HEK293T (cell line): ENCODE results near the gene TMEM135.

ENCODE experiments used
- CTCF ChIA-PET: fragments of 350-600 bp; formaldehyde crosslinking; extraction: SDS; loops from one replicate; lab custom pipeline; 2021; ENCODE audit warnings: antibody characterized with exemption, inconsistent platforms; lab: Yijun Ruan, JAX
- POLR2A ChIA-PET: fragments of 350-600 bp; formaldehyde crosslinking; extraction: SDS; loops from one replicate; lab custom pipeline; 2020; ENCODE audit warnings: antibody characterized with exemption, inconsistent platforms; lab: Yijun Ruan, JAX
- DNase-seq: peaks from one replicate; pipeline ENCODE4 v3.0.0; 2012; ENCODE audit warnings: mixed read lengths; ENCODE audit errors: extremely low spot score
- ARNT ChIP-seq: fragments of 450-650 bp; IDR thresholded peaks from 2 replicates; pipeline ENCODE4 v1.6.1; 2017; ENCODE audit warnings: mild to moderate bottlenecking
- BHLHE40 ChIP-seq: fragments of 450-650 bp; IDR thresholded peaks from 2 replicates; pipeline ENCODE4 v1.6.1; 2016; ENCODE audit warnings: mild to moderate bottlenecking, moderate library complexity, borderline replicate concordance
- CTBP1 ChIP-seq: fragments of 450-650 bp; IDR thresholded peaks from 2 replicates; pipeline ENCODE4 v1.6.1; 2016; ENCODE audit warnings: borderline replicate concordance
- ELF4 ChIP-seq: fragments of 450-650 bp; IDR thresholded peaks from 2 replicates; pipeline ENCODE4 v1.6.1; 2017; ENCODE audit warnings: antibody characterized with exemption
- FOXA1 ChIP-seq: fragments of 450-650 bp; IDR thresholded peaks from 2 replicates; pipeline ENCODE4 v1.6.1; 2016; ENCODE audit warnings: mild to moderate bottlenecking
- FOXK2 ChIP-seq: fragments of 450-650 bp; IDR thresholded peaks from 2 replicates; pipeline ENCODE4 v1.6.1; 2016; ENCODE audit warnings: mild to moderate bottlenecking
- FOXM1 ChIP-seq: fragments of 450-650 bp; IDR thresholded peaks from 2 replicates; pipeline ENCODE4 v1.6.1; 2017; ENCODE audit warnings: mild to moderate bottlenecking, borderline replicate concordance
- HDGF ChIP-seq: fragments of 450-650 bp; IDR thresholded peaks from 2 replicates; pipeline ENCODE4 v1.6.1; 2017; ENCODE audit warnings: antibody characterized with exemption, borderline replicate concordance
- L3MBTL2 ChIP-seq: fragments of 450-650 bp; conservative IDR thresholded peaks from 2 replicates; pipeline ENCODE4 v1.6.1; 2016; ENCODE audit warnings: mild to moderate bottlenecking
- LEF1 ChIP-seq: fragments of 450-650 bp; IDR thresholded peaks from 2 replicates; pipeline ENCODE4 v1.6.1; 2017; ENCODE audit warnings: mild to moderate bottlenecking, borderline replicate concordance
- NFRKB ChIP-seq: fragments of 450-650 bp; IDR thresholded peaks from 2 replicates; pipeline ENCODE4 v1.6.1; 2016; ENCODE audit warnings: mild to moderate bottlenecking, moderate library complexity
- PKNOX1 ChIP-seq: fragments of 450-650 bp; IDR thresholded peaks from 2 replicates; pipeline ENCODE4 v1.6.1; 2016
- SP1 ChIP-seq: fragments of 450-650 bp; IDR thresholded peaks from 2 replicates; pipeline ENCODE4 v1.6.1; 2017
- SUZ12 ChIP-seq: fragments of 450-650 bp; IDR thresholded peaks from 2 replicates; pipeline ENCODE4 v1.6.1; 2016; ENCODE audit warnings: mild to moderate bottlenecking
- TARDBP ChIP-seq: fragments of 450-650 bp; IDR thresholded peaks from 2 replicates; pipeline ENCODE4 v1.6.1; 2016
- ZNF384 ChIP-seq: fragments of 450-650 bp; IDR thresholded peaks from 2 replicates; pipeline ENCODE4 v1.6.1; 2016

The TMEM135 gene

GRCh38 chr11:87201376-87201775, 163.6 kb downstream of the TMEM135 start:
- POLR2A ChIA-PET, result no interaction called here
- no peak for TF ChIP-seq FOXM1
- TF ChIP-seq SP1, result no peak
- TF ChIP-seq SUZ12, result no peak
- TF ChIP-seq BHLHE40, result no peak
- TF ChIP-seq HDGF, result no peak
- TF ChIP-seq L3MBTL2, result no peak
- no peak for TF ChIP-seq PKNOX1
- TF ChIP-seq ARNT, result no peak
- no peak for TF ChIP-seq TARDBP
- no peak for TF ChIP-seq ELF4
- TF ChIP-seq FOXA1, result no peak
- CTCF ChIA-PET, result no interaction called here
- no peak for DNase-seq

DNA sequence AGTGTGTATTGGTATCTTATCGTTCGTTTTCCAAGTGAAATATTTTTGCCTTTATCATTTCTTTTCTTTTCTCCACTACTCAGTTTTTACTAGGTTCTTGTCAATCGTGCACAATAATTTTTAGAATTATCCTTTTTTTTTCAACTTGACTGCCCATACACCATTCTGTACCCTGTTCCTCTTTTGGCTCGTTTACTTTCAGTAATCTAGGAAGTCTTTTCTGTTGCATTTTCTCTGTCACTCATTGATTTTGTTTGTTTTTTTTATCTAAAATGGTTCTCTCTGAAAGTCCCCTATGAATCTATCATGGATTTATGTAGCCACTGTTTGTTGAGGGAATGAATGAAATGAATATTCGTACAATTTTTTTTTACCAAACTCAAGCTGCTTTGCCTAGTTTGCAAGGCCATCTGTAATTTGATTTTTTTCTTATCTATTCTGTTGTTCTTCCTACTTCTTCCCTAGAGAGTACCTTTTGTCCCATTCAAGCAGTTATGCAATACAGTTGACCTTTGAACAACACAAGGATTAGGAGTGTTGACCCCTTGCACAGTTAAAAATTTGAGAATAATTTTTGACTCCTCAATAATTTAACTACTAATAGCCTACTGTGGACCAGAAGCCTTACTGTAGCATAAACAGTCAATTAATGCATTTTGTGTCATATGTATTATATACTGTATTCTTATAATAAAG, 166.3 kb downstream of the TMEM135 start:
- DNase-seq, result no peak
- ChIA-PET POLR2A (interaction anchor here (0.6 kb wide), 1 partner anchor 1073 kb away, joined by 3 read pairs; no protein-coding TSS in a partner anchor), CTCF (no interaction called here)
- TF ChIP-seq LEF1, result no peak
- TF ChIP-seq FOXA1, result no peak
- TF ChIP-seq SUZ12, result no peak
- TF ChIP-seq SP1, result no peak
- TF ChIP-seq FOXK2, result no peak
- no peak for TF ChIP-seq NFRKB
- TF ChIP-seq L3MBTL2, result no peak
- no peak for TF ChIP-seq CTBP1
- TF ChIP-seq HDGF, result no peak
- no peak for TF ChIP-seq ELF4
- TF ChIP-seq BHLHE40, result no peak

DNA sequence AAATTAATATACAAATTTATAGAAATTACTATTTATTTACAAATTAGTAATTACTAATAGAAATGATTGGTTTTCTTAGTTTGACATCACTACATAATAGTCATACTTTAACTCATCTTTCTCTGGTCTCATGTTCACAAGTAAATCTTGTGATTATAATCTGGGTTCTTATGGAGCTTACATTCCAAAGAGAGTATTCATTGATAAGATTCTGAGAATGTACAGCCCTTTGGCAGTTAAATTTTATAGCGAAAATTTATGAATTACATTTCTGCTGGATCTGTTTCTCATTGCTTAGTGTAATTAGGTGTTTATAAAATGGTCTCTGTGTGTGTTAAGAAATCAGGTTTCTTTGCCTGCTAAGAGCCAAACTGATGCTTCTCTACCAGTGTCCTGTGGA, 175.2 kb downstream of the TMEM135 start:
- CTCF ChIA-PET, result no interaction called here
- TF ChIP-seq CTBP1 (no peak), SUZ12 (no peak), PKNOX1 (no peak), FOXK2 (no peak), ARNT (no peak), FOXM1 (no peak), LEF1 (no peak), SP1 (no peak), L3MBTL2 (no peak), NFRKB (no peak), BHLHE40 (no peak), ZNF384 (no peak), ELF4 (no peak), TARDBP (no peak), FOXA1 (no peak), HDGF (no peak)
- POLR2A ChIA-PET, result no interaction called here
- DNase-seq, result no peak

- ChIA-PET CTCF (no interaction called here), POLR2A (no interaction called here)
- DNase-seq, result no peak
Measured at GRCh38 chr11:87213444-87213843, 175.7 kb downstream of the TMEM135 start.

DNA sequence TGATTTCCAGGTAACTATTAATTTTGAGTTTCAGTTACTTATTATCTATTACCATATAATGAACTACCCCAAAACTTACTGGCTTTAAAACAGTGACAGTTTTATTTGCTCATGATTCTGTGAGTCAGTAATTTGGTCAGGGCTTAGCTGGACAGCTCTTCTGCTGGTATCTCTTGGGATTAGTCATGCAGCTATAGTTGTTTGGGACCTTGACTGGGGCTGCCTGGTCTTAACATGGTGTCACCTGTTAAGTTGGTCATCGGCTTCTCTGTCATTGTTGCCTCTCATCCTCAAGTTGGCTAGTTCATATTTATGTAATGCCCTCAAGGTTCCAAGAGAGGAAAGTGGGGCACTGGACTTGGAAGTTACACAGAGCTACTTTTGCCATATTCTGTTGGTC, 177.5 kb downstream of the TMEM135 start:
- TF ChIP-seq NFRKB (no peak), SUZ12 (no peak), SP1 (no peak), ARNT (no peak), ZNF384 (no peak), CTBP1 (no peak), LEF1 (no peak), FOXA1 (no peak), L3MBTL2 (no peak), BHLHE40 (no peak), FOXK2 (no peak), TARDBP (no peak), HDGF (no peak), PKNOX1 (no peak), ELF4 (no peak), FOXM1 (no peak)
- CTCF ChIA-PET, result no interaction called here
- POLR2A ChIA-PET, result no interaction called here
- DNase-seq, result no peak

More at GRCh38 chr11:87213444-87213843, 175.7 kb downstream of the TMEM135 start:
- TF ChIP-seq ZNF384 (no peak), HDGF (no peak), FOXM1 (no peak), FOXA1 (no peak), FOXK2 (no peak), LEF1 (no peak)

DNA sequence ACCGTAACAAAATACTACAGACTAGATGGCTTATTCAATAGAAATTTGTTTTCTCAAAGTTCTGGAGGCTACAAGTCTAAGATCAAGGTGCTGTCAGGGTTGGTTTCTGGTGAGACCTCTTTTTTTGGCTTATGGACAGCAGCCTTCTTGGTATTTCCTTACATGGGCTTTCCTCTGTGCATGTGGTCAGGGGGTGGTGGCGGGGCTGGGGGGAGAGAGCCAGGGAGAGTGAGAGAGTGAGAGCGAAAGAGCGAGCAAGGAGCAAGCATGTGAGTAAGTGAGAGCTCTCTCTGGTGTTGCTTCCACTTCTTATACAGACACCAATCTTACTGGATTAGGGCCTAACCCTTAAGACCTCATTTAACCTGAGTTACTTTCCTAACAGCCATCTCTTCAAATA, 181.5 kb downstream of the TMEM135 start:
- no peak for DNase-seq
- POLR2A ChIA-PET, result no interaction called here
- CTCF ChIA-PET, result no interaction called here
- TF ChIP-seq HDGF (no peak), ELF4 (no peak), BHLHE40 (no peak), ARNT (no peak), ZNF384 (no peak), LEF1 (no peak), PKNOX1 (no peak), NFRKB (no peak), FOXK2 (no peak), FOXA1 (no peak), SUZ12 (no peak), TARDBP (no peak)
